Activated T-helper 17 cell treated with anti-CD3 and anti-CD28 coated beads, Interleukin-2, amount 50 U/mL, for 72 hours (primary cell): Measurements from ENCODE around the gene NDUFS2. TPM values are rescaled to one million over a fixed set of nuclear protein-coding genes. Genes with fewer than 3 reads are reported as not detected.
A peak's percentile ranks its signal among the peaks of the same experiment; 100 is the strongest.
"Not testable (repeated sequence)": the region's sequence is repeated elsewhere in the genome, so short reads cannot be mapped to it uniquely, and the experiment has no call there.

Experiments
- ATAC-seq: fragments of 150-1000 bp; cut with Tn5 transposase; replicated peaks from 2 replicates; pipeline ENCODE4 v1.10.0; 2021; ENCODE audit warnings: mild to moderate bottlenecking, moderate library complexity
- H3K27ac Mint-ChIP-seq: one replicate; pipeline ENCODE4 v1.8.0; 2022; ENCODE audit warnings: mixed read lengths
- H3K27me3 Mint-ChIP-seq: one replicate; pipeline ENCODE4 v1.8.0; 2022; ENCODE audit warnings: mixed read lengths
- H3K36me3 Mint-ChIP-seq: one replicate; pipeline ENCODE4 v1.8.0; 2022; ENCODE audit warnings: low read depth, mild to moderate bottlenecking, mixed read lengths
- H3K4me1 Mint-ChIP-seq: one replicate; pipeline ENCODE4 v1.8.0; 2022; ENCODE audit warnings: mixed read lengths
- H3K4me3 Mint-ChIP-seq: one replicate; pipeline ENCODE4 v1.8.0; 2022; ENCODE audit warnings: mild to moderate bottlenecking, mixed read lengths
- H3K9me3 Mint-ChIP-seq: one replicate; pipeline ENCODE4 v1.8.0; 2022; ENCODE audit warnings: mixed read lengths
- total RNA-seq, 2 donors: library from RNA; stranded (reverse); gene quantifications; one replicate each; pipeline ENCODE4 v1.2.3, GENCODE V29; 2022

The NDUFS2 gene
- total RNA-seq, 2 donors from 2014 or later, result 96.5 to 102 TPM

DNA sequence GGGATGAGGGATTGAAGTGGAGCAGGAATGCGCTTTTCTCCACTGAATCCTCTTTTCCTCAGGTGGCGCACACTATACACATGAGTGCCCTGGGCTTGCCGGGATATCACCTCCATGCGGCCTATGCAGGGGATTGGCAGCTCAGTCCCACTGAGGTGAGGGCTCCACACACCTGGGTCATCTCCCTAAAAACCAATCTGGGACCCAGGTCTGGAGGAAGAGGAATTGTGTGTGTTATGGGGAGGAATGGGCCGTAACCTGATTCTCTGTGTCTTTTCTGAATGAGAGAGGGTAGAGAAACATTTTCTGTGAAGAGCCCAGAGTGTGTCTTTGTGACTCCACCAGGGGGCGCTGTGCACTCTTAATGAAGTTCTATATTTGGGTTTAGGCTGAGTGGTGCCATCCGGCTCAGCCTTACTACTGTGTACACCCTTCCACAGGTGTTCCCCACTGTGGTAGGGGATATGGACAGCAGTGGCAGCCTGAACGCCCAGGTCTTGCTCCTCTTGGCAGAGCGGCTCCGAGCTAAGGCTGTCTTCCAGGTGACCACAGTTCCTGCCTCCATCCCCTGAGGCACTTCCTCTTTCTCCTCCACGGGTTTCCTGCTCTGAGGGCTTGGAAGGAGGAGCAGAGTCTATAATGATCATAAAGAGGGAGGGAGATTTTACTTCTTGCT is 25.2 kb downstream of the NDUFS2 start:
- H3K4me1 Mint-ChIP-seq, result peaks cover 22% of the 10 kb centered on the region
- no peaks in the 10 kb centered on the region for H3K9me3 Mint-ChIP-seq
- H3K36me3 Mint-ChIP-seq, result peaks cover 36% of the 10 kb centered on the region
- peak overlapping the region; percentile 98 for H3K4me3 Mint-ChIP-seq
- peak; percentile 54 for ATAC-seq
- peak overlapping the region; percentile 80 for H3K27ac Mint-ChIP-seq
- H3K27me3 Mint-ChIP-seq, result no peaks in the 10 kb centered on the region

DNA sequence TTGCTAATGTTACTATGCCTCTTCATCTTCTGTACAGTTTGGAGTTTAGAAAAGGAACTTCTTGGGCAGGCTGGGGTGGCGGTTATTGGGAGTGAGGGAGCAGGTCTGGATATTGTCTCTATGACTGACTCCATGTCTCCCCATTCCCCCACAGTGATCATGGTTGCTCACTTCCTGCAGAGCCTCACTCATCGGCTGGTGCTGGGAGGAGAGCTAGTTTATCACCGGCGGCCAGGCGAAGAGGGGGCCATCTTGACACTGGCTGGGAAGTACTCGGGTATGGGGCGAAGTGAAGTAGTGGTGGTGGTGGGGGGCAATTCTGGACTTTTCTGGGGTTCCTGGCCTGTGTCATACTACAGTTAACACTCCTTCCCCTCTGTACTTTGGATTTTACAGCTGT is 25.9 kb downstream of the NDUFS2 start:
- Mint-ChIP-seq H3K4me1 (peaks cover 22% of the 10 kb centered on the region), H3K27me3 (no peaks in the 10 kb centered on the region), H3K36me3 (peaks cover 36% of the 10 kb centered on the region), H3K27ac (peak overlapping the region; percentile 80), H3K4me3 (peak overlapping the region; percentile 98), H3K9me3 (no peaks in the 10 kb centered on the region)
- no peak for ATAC-seq

DNA sequence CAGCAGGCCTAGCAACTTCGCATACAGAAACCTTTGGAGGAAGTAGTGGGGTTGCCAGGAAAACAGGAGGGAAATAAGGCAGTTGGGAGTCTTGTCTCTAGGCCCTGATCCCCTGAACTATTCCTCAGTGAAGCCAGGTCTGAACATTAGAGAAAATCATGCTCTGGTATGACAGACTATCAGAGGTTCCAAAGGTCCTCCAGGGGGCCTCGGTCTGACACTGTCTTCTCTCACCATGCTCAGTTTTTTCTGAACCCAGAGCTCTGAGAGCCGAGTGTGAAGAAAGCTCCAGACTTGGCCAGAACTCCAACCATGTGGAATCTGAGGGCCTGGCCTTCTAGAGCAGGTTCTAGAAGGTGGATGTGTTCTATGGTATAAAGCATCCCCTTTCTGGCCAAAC is 27.7 kb downstream of the NDUFS2 start:
- Mint-ChIP-seq H3K4me1 (peaks cover 22% of the 10 kb centered on the region), H3K9me3 (no peaks in the 10 kb centered on the region), H3K36me3 (peaks cover 36% of the 10 kb centered on the region), H3K27me3 (no peaks in the 10 kb centered on the region), H3K27ac (peak overlapping the region; percentile 41), H3K4me3 (no peak overlapping the region)
- no peak for ATAC-seq

DNA sequence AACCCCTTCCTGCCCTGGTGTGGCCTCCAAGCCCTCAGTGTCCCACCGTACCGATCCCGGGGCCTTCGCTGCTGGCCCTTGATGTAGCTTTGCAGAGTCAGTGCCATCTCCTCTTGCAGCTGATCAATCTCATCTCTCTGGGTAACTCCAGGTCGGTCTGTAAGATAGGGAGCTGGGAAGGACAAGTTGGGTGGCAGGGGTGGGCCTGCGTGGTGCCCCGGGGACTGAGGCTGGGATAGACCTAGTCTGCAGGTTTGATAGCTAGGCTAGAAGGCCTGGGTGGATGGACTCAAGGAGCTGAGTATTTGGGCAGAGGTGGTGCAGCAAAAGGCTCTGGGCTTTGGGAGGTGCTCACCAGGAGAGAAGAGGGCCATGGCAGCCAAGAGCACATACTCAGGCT is 28.6 kb downstream of the NDUFS2 start:
- H3K27ac Mint-ChIP-seq, result no peak overlapping the region
- no peaks in the 10 kb centered on the region for H3K27me3 Mint-ChIP-seq
- no peak for ATAC-seq
- H3K4me3 Mint-ChIP-seq, result no peak overlapping the region
- peaks cover 15% of the 10 kb centered on the region for H3K4me1 Mint-ChIP-seq
- no peaks in the 10 kb centered on the region for H3K9me3 Mint-ChIP-seq
- peaks cover 35% of the 10 kb centered on the region for H3K36me3 Mint-ChIP-seq

DNA sequence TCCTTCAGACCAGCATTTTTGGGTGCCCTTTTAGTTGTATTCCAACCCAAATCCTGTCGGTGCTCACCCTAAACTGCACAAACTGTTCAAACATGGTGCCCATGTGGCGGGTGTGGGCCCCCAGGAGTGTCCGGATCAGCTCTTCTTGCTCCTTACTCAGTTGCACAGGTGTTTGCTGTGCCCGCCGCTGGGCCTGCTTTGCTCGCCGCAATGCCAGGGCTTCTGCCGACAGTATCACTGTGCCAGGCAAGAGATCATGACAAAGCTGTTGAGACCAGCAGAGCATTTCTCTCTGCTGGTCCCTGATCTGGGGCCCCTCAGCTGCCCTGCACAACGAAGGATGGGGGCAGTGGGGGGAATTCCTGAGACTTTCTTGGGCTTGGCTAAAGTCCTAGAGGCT is 30.9 kb downstream of the NDUFS2 start:
- Mint-ChIP-seq H3K27ac (no peak overlapping the region), H3K4me3 (no peak overlapping the region), H3K36me3 (peaks cover 27% of the 10 kb centered on the region), H3K9me3 (no peaks in the 10 kb centered on the region), H3K27me3 (no peaks in the 10 kb centered on the region), H3K4me1 (no peaks in the 10 kb centered on the region)
- no peak for ATAC-seq

DNA sequence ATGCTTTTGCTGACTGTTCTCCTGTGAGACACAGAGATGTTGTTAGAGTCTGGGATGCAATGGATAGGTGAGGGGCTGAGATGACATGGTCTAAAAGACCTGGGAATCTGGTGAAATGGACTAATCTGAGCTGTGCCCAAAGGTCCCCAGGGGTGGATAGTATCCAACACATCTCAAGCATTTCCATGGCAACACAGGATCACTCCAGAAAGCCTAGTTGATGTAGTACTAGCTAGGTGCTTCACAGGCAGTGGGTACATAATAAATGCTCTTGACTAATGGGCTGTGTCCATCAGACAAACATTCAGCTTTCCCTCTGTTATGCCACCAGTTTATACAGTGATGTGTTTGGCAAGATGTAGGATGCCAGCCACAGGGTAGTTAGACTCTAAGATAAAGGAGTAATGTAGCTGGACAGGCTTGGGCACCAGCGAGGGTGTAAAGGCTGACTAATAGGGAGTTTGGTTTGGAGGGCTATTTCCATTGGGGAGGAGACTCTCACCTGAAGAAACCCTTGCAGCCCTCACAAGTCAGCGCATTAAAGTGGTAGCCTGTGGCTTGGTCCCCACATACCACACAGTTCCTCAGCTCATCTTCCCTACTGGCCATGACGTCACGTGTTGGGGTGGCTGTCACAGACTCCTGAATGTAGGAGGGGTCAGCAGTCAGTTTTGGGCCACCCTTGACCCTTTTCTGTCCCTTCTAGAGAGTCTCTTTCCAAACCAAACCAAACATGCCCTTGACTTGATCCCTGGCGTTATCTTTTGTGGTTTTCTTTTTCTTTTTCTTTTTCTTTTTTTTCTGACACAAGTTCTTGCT is 34.0 kb downstream of the NDUFS2 start:
- Mint-ChIP-seq H3K36me3 (no peaks in the 10 kb centered on the region), H3K9me3 (no peaks in the 10 kb centered on the region), H3K27me3 (peaks cover 12% of the 10 kb centered on the region), H3K4me3 (no peak overlapping the region), H3K27ac (no peak overlapping the region), H3K4me1 (no peaks in the 10 kb centered on the region)
- no peak for ATAC-seq

DNA sequence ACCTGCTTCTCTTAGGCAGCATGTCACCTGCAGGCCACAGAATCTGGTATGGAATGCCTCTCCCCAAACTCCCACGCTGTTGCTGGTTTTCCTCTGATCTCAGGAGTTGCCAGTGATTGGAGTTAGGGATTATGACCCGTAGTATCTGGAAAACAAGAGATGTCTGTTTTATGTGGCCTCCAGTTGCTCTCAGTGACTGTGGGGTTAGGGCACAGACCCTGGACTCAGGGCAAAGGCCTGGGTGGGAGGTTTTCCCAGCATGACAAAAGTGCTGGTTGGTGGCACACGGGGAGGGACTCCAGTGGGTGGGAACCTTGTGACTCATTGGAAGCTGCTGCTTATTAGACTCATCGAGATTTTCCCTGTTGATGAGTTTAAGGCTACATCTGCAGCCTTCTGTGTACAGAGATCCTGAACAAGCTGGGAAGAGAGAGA is 35.9 kb downstream of the NDUFS2 start, which contains the start of gene NR1I3:
Gene NR1I3, minus strand, starts transcription at position 165 of the 435 bp plus-strand sequence. CDS start 1,638 bp downstream, outside the sequence.
- H3K9me3 Mint-ChIP-seq, result no peaks in the 10 kb centered on the region
- no peak within 1 kb of the TSS for H3K4me3 Mint-ChIP-seq
- H3K27ac Mint-ChIP-seq, result no peak within 1 kb of the TSS
- H3K4me1 Mint-ChIP-seq, result no peaks in the 10 kb centered on the region
- H3K36me3 Mint-ChIP-seq, result no peaks in the 10 kb centered on the region
- H3K27me3 Mint-ChIP-seq, result peaks cover 12% of the 10 kb centered on the region
- no peak for ATAC-seq

DNA sequence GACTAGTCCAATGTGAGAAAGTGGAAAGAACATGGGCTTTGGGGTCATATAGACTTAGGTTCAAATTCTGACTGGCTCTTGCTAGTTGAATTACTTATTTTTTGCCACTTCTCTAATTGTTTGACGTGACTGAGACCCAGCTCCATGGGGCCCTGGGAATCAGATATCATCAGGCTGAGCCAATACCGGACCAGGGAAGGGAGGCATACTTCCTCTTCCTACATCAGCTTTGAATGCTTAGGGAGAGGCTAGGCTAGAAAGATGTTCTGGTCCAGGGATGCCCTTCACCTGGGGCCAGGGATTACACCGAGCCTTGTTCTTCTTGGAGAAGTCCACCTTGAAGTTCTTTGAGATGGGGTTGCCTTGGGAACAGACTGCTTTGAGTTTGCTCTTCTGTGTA is 39.5 kb downstream of the NDUFS2 start:
- no peaks in the 10 kb centered on the region for H3K4me1 Mint-ChIP-seq
- H3K9me3 Mint-ChIP-seq, result no peaks in the 10 kb centered on the region
- peaks cover 12% of the 10 kb centered on the region for H3K27me3 Mint-ChIP-seq
- H3K36me3 Mint-ChIP-seq, result no peaks in the 10 kb centered on the region
- no peak overlapping the region for H3K27ac Mint-ChIP-seq
- ATAC-seq, result no peak
- no peak overlapping the region for H3K4me3 Mint-ChIP-seq

DNA sequence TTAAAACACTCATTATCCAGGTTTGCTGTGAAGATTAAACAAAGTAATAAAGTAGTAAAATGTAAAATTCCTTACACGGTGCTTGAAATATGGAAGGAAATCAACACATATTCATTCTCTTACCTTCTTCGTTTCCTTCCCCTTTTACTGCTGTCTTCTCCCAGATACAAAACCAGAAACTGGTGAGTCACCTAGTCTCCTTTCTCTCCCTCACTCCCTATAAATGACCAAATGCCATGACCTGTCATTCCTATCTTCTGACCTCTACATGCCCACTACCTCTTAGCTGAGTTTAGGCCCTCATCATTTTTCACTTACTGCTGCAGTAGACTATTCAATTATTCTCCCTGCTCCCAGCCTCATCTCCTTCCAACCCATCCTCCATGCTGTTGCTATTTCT is 40.1 kb downstream of the NDUFS2 start:
- Mint-ChIP-seq H3K27me3 (peaks cover 12% of the 10 kb centered on the region), H3K4me3 (no peak overlapping the region), H3K9me3 (no peaks in the 10 kb centered on the region), H3K27ac (no peak overlapping the region), H3K4me1 (no peaks in the 10 kb centered on the region), H3K36me3 (no peaks in the 10 kb centered on the region)
- ATAC-seq, result no peak

DNA sequence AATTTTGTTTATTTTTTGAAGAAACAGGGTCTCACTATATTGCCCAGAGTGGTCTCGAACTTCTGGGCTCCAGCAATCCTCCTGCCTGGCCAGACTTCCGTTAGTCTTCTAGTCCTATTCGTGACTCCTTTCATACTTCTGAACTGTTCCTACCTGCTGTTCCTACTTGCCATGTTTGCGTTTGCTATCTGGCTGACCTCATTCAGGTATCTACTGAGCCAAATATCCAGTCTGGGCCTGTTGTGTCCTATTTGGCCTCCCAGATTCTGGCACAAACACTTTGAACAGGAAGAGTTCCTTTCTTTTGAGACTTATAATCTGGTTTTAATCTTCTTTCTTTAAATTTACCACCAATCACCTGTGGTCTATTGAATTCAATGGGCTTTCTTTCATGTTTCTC is 42.7 kb downstream of the NDUFS2 start:
- no peak overlapping the region for H3K4me3 Mint-ChIP-seq
- H3K36me3 Mint-ChIP-seq, result no peaks in the 10 kb centered on the region
- H3K27me3 Mint-ChIP-seq, result peaks cover 9% of the 10 kb centered on the region
- no peaks in the 10 kb centered on the region for H3K9me3 Mint-ChIP-seq
- no peaks in the 10 kb centered on the region for H3K4me1 Mint-ChIP-seq
- no peak for ATAC-seq
- H3K27ac Mint-ChIP-seq, result no peak overlapping the region

DNA sequence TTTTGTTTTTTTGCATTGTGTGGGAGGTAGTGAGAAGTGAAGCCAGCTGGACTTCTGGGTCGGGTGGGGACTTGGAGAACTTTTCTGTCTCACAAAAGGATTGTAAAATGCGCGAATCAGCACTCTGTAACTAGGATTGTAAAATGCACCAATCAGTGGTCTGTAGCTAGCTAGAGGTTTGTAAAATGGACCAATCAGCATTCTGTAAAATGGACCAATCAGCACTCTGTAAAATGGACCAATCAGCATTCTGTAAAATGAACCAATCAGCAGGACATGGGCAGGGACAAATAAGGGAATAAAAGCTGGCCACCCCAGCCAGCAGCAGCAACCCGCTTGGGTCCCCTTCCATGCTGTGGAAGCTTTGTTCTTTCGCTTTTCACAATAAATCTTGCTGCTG is 47.9 kb downstream of the NDUFS2 start:
- H3K36me3 Mint-ChIP-seq, H3K27me3 Mint-ChIP-seq, H3K27ac Mint-ChIP-seq, H3K4me3 Mint-ChIP-seq, H3K4me1 Mint-ChIP-seq, H3K9me3 Mint-ChIP-seq, ATAC-seq: not testable (repeated sequence)

DNA sequence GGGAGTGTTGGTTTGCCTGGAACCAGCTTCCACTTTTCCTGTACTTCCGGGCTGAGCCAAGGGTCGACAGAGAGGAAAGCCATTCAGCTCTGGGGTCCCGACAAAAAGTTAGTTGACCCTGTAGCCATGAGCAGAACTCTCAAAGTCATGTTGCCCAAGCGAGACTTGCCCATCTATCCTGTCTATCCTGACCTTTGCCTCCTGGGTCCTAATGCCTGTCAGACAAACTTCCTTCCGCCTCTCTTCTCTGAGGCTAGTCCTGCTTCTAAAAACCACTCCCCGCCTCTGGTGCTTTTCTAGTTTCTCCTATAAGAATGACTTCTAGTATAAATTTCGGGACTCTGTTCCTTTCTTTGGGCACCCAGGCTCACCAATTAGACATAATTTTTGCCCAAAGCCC is 48.7 kb downstream of the NDUFS2 start:
- ATAC-seq, result no peak
- Mint-ChIP-seq H3K4me1 (no peaks in the 10 kb centered on the region), H3K27me3 (peaks cover 6% of the 10 kb centered on the region), H3K9me3 (peaks cover 4% of the 10 kb centered on the region), H3K36me3 (no peaks in the 10 kb centered on the region), H3K27ac (no peak overlapping the region), H3K4me3 (no peak overlapping the region)

DNA sequence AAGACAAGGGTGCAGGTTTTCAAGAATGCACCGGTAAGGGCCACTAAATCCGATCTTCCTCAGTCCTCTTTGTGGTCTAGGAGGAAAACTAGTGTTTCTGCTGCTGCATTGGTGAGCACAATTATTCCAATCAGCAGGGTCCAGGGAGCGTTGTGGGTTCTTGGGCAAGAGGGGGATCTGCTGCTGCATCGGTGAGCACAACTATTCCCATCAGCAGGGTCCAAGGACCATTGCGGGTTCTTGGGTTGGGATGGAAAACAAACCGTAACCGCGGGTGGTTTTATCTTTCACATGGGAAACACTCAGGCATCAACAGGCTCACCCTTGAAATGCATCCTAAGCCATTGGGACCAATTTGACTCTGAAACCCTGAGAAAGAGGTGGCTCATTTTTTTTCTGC is 49.4 kb downstream of the NDUFS2 start:
- Mint-ChIP-seq H3K36me3 (no peaks in the 10 kb centered on the region), H3K27me3 (peaks cover 9% of the 10 kb centered on the region), H3K9me3 (peaks cover 4% of the 10 kb centered on the region), H3K27ac (no peak overlapping the region), H3K4me3 (no peak overlapping the region), H3K4me1 (no peaks in the 10 kb centered on the region)
- ATAC-seq, result no peak

DNA sequence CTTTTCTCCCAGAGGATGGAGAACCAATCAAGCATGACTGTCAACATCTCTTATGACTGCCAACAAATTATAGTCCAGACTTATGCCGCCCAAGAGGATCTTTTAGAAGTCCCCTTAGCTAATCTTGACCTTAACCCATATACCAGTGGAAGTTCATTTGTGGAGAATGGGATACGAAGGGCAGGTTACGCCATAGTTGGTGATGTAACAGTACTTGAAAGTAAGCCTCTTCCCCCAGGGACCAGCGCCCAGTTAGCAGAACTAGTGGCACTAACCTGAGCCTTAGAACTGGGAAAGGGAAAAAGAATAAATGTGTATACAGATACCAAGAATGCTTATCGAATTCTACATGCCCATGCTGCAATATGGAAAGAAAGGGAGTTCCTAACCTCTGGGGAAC is 53.1 kb downstream of the NDUFS2 start:
- Mint-ChIP-seq H3K36me3 (peaks cover 13% of the 10 kb centered on the region), H3K9me3 (peaks cover 14% of the 10 kb centered on the region)

DNA sequence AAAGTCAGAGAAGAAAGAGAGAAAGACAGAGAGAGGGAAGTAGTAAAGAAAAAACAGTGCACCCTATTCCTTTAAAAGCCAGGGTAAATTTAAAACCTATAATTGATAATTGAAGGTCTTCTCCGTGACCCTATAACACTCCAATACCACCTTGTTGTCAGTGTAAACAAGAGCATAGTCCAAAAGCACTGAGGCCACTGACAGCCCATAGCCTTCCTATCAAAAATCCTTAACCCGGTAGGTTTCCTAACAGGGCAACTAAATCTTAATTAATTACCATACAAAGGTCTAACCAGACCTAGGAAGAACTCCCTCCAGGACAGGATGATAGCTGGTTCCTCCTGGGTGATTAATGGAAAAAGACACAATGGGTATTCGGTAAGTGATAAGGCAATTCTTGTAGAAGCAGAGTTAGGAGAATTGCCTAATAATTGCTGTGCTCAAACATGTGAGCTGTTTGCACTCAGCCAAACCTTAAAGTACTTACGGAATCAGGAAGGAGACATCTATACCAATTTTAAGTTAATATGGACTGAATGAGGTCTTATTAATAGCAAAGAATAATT is 53.9 kb downstream of the NDUFS2 start:
- ATAC-seq, H3K4me1 Mint-ChIP-seq, H3K27ac Mint-ChIP-seq, H3K4me3 Mint-ChIP-seq: not testable (repeated sequence)
- peaks cover 13% of the 10 kb centered on the region for H3K36me3 Mint-ChIP-seq
- H3K9me3 Mint-ChIP-seq, result peaks cover 14% of the 10 kb centered on the region
- peaks cover 47% of the 10 kb centered on the region for H3K27me3 Mint-ChIP-seq

More for the DNA sequence above, 53.1 kb downstream of the NDUFS2 start:
- H3K4me3 Mint-ChIP-seq, H3K4me1 Mint-ChIP-seq, H3K27ac Mint-ChIP-seq, ATAC-seq: not testable (repeated sequence)
- peaks cover 40% of the 10 kb centered on the region for H3K27me3 Mint-ChIP-seq
